Activated CD8-positive, alpha-beta memory T cell treated with anti-CD3 and anti-CD28 coated beads for 1 hour (primary cell): ENCODE measurements around the gene PLD1.
"Not testable (repeated sequence)": the region's sequence is repeated elsewhere in the genome, so short reads cannot be mapped to it uniquely, and the experiment has no call there.

Experiments
- DNase-seq, 2 donors: peaks; one replicate each; pipeline ENCODE4 v3.0.0-alpha.2; 2020; ENCODE audit warnings: low read depth in 1 of 2; ENCODE audit errors: extremely low read depth in 1 of 2

PLD1 gene

DNA sequence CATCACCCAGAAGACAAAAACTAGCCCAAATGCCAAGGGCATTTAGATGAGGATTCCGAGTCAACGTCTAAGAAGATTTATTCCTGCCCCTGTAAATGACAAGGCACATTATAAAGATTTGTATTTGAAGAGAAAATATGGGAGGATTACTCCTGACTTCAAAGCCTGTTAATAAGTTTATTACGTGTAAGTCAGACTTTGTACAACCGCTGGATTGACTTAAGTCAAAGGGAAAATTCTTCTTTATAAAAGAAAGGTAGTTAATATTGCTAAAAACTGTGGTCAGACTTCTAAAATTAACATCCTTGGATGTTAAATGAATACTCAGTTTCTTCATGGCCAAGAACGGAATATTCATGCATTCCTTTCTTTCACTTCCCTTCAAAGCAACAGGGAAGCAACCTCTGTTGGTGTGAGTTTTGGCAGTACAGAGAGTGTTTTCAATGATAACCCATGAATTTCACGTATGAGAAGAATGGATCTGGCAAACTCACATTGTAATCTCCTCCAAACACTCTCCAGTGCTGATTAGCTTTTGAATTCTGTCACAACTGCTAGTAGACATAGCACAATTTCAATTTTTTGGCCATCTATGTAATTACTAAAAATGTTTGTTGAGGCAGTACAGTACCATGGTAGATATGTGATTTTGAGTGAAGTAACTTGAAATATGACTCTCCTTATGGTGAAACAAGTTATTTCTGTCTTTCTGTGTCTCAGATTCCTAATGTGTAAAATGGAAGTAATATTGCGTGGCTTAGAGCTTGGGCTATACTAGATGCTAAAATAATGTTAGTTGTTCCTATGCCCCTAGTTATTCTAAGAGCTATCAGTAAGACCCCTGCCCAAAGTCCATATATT, 62.0 kb downstream of the PLD1 start:
- DNase-seq = no peak

DNA sequence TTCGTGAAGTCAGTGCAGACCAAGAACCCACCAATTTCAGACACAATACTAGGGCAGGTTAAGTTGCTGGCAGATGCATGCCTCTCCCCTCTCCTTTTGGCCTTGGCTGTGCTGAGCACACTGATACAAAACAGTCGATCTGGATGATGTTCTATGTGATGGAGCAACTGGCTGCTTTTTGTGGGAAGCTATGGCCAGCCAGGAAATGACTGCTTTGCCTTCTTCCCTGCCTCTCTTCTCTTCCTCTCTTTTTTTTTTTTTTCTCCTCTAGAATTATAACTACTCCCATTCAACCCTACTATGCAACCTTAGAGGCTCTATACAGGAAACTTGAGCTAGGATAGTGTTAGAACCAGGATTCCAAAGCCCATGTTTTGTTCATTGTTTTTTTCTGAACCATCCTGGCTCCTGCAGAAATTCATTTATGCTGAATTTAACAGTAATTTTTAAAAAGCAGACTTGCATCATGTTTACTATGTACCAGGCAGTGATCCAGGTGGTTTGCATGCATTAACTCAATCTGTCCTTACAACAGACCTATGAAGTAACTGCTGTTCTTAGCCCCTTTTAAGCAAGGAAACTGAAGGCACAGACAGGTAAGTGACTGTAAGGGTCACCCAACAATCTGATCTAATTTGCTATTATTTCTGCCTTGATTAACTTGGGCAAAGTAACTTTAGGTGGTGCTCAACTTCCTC, 62.9 kb downstream of the PLD1 start:
- DNase-seq = no peak

DNA sequence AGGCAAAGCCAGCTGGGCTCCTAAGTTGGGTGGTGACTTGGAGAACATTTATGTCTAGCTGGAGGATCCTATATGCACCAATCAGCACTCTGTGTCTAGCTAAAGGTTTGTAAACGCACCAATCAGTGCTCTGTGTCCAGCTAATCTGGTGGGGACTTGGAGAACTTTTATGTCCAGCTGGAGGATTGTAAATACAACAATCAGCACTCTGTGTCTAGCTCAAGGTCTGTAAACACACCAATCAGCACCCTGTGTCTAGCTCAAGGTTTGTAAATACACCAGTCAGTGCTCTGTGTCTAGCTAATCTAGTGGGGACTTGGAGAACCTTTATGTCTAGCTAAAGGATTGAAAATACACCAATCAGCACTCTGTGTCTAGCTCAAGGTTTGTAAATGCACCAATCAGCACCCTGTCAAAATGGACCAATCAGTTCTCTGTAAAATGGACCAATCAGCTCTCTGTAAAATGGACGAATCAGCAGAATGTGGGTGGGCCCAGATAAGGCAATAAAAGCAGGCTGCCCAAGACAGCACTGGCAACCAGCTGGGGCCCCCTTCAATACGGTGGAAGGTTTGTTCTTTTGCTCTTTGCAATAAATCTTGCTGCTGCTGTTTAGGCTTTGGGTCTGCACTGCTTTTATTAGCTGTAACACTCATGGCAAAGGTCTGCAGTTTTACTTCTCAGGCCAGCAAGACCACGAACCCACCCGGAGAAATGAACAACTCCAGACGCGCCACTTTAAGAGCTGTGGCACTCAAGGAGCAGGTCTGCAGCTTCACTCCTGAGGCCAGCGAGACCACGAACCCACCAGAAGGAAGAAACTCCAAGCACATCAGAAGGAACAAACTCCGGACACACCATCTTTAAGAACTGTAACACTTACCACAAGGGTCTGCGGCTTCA, 63.7 kb downstream of the PLD1 start:
- DNase-seq = not testable (repeated sequence)

DNA sequence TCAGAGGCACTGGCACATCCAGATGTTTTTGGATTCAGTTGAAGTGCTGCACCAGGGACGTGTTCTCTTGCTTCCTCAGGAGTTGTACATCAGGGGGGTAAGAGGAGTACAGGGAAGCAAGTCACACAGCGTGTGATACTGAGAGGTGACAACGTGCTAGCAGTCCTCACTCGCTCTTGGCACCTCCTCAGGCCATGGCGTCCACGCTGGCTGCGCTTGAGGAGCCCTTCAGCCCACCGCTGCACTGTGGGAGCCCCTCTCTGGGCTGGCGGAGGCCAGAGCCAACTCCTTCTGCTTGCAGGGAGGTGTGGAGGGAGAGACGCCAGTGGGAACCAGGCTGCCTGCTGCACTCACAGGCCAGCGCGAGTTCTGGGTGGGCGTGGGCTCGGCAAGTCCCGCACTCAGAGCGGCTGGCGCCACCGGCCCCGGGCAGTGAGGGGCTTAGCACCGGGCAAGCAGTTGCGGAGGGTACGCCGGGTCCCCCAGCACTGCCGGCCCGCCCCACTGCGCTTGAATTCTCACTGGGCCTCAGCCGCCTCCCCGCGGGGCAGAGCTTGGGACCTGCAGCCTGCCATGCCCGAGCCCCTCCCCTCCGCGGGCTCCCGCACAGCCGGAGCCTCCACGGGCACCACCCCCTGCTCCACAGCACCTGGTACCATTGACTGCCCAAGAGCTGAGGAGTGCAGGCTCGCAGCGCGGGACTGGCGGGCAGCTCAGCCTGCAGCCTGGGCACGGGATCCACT, 64.5 kb downstream of the PLD1 start:
- DNase-seq = no peak

DNA sequence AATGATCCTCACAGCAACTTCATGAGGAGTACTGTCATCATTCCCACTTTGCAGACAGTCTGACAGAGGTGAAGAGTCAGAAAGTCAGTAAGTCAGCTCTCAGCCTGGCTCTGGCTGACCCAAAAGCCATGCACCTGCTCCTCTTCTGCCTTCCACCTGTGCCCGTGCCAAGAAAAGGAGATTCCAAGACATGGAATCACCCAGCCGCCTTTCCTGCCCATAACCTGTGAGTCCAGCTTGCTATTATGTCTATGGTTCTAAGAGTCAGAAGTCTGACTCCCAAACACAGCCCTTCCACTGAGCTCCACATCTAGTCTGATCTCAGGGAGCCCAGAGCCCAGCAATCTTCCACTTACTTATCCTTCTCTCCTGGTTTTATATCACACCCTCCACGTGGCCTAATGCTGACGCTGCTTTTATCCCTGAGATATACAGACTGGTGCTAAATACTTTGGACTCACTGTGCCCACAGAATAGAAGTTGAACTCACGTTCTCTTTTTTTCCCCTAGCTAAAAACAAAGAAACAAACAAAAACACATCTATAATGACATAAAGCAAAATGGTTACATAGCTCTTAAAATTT, 66.0 kb downstream of the PLD1 start:
- DNase-seq = no peak

DNA sequence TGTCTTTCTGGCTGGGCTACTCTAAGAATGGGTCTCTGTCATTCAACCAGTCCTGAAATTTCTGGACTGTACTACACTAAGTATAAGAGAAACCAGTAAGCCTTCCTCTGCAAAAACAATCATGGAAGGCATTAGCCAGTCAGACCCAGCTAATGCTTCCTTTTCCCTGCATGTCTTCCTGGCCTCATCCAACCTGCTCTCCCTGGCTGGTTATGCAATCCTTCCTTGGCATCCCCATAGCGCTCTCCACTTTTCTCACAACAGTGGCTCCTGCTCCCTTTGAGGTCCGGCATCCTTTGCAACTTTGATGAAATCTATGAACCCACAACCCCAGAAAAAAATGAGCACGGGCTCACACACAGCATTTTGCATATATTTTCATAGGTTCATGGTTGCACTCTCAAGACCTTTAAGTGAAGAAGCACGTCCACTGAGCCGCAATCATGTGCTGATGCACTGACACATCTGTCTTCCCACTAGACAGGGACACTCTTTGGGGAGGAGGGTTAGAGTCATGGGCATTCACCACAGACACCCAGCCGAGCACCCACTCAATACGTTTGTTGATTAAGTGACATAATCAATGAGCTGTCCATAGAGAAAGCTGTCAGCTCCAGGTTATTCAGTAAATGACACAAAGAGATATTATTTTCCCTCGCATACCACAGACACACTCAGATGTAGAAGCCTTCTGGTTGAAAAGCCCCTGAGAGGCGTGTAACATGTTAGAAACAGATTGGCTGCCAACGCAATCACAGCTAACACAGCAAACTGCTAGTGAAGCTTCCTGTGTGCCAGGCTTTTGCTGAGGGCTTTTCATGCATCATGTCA, 66.7 kb downstream of the PLD1 start:
- no peak for DNase-seq

DNA sequence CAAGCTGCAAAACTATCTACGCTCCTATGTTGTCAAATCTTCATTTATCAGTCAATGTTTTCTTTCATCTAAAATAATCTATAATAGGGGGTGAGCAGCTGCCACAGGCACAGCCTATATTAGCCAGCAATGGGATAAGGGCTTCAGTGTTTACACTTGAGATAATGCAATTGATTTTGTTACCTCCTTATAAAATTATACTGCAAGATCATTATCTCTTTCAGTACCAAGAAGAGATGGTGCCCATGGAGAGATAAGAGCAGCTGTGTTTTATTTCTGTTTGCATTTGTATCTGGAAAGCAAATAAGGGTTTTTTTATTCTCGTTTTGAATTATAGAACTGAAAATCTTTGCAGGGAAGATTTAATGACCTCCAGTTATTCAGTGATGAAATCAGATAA, 68.9 kb downstream of the PLD1 start:
- no peak for DNase-seq

DNA sequence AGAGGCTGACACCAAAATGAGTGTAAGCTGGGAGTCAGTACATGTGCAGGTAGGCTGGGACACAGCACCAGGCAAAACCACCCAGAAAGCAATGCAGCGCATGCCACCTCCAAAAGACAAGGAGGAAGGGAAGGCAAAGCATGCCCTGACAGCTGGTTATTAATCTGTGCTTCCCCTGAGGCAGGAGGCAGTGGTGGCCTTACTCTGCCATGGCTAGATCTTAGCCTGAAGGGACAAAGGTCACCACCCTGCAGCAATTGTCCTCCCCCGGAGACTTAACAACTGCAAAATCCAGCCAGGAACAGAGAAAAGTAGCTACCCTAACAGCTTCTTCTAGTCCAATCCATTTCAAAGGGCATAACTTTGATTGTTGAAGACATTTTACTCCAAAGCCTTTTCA, 73.7 kb downstream of the PLD1 start:
- DNase-seq = no peak

DNA sequence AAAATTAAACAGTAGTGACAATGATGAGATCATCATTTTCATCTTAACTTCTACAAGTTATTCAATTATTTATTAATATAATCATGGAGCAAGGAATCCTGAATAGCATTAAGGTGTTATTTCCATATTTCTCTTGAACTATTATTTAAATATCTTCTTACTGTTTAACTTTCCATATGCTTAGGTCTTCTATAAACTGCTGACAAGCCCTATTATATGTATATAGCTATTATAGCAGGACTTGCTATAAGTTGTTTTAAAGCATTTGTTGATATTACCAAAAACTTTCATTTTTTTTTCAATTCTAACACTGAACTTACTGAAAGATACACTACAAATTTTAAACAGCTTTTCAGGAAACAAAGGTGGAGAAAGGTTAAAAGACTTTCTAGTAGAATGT, 76.7 kb downstream of the PLD1 start:
- no peak for DNase-seq

DNA sequence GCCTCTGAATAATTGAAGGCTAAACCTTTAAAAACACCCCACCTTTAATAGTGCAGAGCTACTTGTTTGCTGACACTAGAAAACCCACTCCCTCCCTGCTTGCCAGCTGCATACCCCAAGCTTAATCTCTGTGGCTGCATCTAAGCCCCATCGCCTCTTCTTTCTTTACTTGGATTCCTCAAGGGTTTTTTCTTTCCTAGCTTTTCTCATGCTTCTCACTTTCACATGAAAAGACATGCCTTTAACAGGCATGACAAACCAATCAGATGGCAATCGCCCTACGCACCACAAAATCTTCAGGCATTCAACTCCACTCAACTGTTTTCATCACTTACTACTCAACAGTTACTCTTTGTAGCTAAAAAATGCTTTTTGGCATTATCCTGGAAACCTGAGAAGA, 77.5 kb downstream of the PLD1 start:
- no peak for DNase-seq

DNA sequence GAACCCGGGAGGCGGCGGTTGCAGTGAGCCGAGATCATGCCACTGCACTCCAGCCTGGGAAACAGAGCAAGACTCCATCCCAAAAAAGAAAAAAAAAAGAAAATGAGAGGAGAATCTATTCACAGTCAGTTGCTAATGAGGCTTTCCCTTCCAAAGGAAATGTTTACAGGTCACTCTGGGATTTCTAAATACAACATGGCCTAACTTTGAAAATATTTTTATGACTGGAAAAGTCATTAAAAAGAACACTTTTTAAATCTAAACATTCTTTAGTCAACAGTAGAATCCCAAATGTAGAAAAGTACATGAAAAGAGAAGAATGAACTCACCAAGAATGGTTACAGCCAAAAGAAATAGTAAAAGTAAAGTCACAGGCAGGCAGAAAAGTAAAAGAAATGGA, 78.6 kb downstream of the PLD1 start:
- no peak for DNase-seq

DNA sequence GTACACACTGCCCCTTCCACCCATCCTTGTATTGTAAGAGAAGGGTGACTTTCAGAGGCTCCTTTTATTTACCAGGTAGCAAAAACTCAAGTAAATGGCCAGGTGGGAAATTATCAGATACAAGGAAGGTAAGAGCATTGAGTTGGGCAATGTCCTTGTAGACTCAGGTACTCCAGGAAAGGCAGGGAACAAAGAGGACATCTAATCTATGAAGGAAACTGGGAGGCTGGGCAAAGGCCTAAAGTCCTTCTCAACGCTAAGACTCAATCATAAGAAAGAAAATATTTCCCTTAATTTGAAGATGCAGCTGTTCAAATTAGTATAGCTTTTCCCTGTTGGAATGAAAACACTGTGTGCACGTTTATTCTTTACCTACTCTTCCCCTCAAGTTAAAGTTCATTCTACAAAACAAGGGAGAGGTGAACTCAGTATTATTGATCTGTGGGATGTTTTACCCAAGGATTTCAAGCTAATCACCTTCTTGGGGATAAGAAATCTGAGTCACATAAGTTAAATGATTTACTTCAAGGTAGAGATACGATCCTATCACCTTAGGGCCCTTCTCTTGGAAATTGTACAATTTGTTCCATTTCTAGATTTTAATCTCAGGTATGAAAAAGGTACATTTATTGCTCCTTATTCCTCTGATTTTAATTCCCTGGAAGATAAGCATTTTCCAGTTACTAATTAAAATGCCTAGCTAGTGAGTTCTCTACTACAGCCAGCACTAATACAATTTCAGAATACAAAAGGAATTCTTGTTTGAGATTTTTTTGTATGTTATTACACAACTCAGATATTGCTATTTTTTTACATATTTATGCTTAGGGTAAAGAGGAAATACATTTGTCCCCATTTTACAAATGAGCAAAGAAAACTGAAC, 80.6 kb downstream of the PLD1 start:
- DNase-seq = no peak

DNA sequence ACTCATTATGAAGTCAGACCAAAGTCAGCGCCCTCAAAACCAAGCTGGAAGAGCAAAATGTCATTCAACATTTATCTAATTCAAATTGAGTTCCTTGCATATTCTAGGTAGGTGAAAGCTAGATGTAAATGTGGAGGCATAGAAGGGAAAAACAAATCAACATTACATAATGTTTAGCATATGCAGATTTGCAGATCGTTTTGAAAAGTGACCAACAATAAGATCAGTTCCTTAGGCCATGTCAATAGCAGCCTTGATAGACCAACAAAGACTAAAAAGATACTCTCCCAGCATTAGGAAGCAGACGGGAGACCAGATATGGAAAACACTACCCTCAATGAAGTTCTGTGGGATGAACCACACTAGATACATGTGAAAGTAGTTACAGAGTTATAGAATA, 83.0 kb downstream of the PLD1 start:
- no peak for DNase-seq

DNA sequence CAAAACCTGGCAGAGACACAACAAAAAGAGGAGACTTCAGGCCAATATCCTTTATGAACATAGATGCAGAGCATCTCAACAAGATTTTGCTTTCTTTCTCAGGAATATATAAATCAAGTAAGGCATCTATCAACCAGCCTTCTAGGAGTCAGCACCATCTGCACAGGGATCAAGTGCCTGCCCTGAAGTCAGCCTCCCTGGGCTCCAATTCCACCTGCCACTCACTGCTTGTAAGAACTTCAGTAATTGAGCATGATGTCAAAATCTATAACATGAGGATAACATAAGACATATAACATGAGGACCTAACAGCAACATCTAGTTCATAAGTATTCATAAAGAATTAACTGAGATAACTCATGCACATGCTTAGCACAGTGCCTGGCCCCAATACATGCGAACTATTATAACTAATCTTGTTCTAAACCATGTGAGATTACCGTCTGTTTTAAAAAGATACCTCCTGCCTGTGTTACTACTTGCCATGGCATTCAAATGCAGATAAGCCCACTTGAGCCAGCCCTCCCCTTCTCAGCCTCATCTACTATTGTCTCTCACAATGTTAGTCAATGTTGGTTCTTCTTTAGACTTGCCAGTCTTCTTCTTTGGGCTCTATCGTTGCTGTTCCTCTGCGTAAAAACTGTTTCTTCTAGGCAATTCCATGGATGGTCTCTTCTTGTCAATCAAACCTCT, 91.6 kb downstream of the PLD1 start:
- DNase-seq = no peak

DNA sequence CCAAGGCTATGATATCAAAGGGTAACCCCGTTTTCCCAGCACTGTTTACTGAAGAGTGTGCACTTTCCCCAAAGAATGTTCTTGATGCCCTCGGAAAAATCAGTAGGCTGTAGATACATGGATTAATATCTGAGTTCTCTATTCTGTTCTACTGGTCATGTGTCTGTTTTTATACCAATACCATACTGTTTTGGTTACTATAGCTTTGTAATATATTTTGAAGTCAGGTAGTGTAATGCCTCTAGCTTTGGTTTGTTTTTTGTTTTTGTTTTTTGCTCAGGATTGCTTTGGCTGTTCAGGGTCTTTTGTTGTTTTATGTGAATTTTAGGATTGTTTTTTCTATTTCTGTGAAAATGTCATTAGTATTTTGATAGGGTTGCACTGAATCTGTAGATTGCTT, 95.1 kb downstream of the PLD1 start:
- DNase-seq = no peak

DNA sequence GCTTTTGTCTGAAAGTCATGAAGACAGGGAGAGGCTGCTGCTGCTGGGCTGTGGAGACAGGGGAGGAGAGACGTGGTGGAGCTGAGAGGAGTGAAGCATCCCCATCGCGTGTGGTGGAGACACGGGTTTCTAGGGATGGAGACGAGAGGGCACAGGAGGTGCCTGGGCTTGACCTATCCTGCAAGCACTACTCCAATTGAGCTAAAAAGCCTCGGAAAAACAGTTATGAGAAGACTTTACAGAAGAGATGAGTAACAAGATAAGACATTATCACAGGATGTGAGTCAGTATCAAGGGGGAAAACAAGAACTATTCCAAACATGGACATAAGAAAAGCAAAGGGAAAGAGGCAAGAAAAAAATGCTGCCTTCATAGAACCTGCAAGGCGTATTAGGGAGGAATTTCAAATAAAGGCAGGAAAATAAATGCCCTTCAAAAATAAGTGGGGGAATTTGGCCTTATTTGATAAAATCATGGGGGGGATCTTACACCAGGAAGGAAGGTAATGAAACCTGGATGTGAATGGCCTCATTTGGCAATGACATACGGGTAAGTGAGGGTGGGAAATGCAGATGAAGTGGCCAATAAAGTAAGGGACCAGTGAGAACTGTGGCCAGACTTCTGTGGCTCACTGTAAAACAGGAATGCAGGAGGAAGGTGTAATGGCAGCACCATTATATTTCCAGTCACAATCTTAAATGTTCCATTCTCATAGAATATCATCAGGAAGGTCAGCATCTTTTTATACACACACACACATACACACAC, 97.9 kb downstream of the PLD1 start:
- no peak for DNase-seq

DNA sequence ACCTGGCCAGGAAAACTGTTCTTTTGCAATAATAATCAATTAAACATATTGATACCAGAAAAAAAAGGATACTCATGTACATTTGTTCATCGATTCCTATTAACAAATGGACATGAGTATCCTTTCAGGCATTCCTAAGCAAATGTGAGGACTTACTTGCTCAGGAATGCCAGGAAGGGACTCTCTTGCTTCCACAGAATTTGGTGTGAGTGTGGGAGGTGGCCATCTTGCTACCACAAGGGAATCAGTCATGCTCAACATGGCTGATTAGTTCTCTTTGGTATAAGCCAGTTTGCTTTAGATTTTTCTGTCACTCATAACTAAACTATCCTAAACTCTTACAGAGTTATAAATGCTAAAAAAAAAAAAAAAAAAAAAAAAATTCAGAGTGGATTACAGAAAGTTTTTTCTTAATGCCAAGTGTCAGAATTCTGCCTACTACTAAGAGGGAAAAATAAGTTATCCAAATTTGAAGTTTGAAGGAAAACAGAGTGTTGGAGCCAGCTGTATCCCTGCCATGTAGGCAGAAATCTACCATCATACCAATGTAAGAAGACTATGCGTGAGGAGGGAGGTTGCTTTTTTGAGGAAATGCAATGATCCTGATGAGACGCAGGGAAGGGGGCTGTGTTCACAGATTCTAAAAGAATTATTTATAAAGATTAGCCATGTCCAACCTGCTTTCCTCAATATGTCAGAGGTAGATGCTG, 98.7 kb downstream of the PLD1 start:
- DNase-seq = no peak
